ENCODE data around the gene WDR87. TPM values are rescaled to one million over a fixed set of nuclear protein-coding genes. Genes with fewer than 3 reads are reported as not detected.

The WDR87 gene
- polyA plus RNA-seq (2013, experiment 1 of 2; ENCODE audit: insufficient read length) = 0.01 TPM
- polyA plus RNA-seq (2013, experiment 2 of 2; ENCODE audit: insufficient read length) = not detected

- peak; percentile 15 for DNase-seq
Measured at GRCh38 chr19:37905946-37906868, at the start of gene WDR87. WDR87 (minus strand) TSS chr19:37906594; CDS start chr19:37898239, 8,355 bp downstream.

GRCh38 chr19:37955986-37956385 is 49.6 kb upstream of the WDR87 start:
- no peak for DNase-seq

DNA sequence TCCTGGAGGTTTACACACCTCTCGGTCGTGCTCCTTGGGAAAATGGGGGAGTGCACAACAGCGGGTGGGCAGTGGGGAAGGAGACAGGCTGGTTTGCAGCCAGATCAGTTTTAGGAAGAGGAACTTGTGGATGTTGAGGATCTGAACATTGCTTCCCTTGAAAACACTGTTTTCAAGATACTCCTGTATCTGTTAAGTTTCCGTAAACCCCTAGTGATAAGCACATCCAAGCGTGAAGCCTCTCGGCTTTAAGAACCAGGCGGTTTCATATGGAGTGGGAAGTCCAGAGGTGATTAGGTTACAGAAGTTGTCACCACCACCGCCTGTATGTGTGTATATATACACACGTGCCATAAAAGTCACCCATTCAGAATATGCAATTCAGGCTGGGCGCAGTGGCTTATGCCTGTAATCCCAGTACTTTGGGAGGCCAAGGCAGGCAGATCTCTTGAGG is 48.1 kb upstream of the WDR87 start:
- DNase-seq = no peak

DNA sequence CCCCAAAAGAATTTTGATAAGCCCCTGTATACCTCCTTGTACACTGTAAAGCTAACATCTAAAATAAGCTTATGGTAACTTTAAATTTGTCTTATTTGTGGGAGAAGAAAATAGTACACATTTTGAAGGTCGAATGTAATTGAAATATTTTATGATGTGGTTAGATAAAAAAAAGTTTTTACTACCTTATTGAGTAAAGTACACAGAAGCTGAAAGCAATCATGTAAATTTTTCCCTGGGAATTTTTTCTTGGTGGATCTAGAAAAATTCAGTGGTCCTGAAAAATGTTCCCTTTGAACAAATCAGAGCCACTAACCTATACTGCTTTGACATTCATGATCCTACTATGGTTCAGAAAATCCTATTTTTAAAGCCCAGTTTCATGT is 47.5 kb upstream of the WDR87 start:
- no peak for DNase-seq

DNA sequence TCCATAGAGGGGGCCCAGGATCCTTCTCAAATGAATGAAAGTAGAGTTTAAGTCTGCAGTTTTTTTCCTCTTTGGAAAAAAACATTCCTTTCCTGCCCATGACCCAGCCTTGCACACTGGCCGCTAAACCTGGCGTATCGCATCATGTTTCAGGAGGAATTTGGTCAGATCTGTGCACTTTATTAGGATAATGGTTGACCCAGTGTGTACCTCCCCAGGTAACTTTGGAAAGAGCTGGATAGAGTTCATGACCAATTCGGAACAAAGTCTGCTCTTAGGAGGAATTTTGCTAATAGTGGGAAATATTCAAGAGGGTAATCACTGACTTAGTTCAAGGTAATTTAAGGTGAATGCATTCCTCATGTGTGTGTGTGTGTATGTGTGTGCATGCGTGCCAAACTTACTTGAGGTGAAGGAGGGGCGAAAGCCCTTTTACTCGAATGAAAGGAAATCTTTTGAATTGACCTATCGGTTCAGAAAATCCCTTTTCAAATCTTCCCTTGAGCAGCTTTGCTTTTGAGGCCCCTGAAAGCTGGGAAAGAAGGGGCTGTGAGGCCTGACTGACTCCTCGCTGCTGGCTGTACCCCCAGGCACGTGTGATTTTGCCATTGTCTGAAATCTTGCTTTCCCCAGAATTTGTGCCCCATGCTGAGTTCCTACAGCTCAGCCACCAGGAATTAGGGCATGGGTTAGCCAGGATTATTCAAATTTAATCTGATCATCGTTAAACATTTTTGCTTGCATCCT is 47.0 kb upstream of the WDR87 start:
- DNase-seq = peak; percentile 72

GRCh38 chr19:37951816-37952210 is 45.4 kb upstream of the WDR87 start:
- no peak for DNase-seq

DNA sequence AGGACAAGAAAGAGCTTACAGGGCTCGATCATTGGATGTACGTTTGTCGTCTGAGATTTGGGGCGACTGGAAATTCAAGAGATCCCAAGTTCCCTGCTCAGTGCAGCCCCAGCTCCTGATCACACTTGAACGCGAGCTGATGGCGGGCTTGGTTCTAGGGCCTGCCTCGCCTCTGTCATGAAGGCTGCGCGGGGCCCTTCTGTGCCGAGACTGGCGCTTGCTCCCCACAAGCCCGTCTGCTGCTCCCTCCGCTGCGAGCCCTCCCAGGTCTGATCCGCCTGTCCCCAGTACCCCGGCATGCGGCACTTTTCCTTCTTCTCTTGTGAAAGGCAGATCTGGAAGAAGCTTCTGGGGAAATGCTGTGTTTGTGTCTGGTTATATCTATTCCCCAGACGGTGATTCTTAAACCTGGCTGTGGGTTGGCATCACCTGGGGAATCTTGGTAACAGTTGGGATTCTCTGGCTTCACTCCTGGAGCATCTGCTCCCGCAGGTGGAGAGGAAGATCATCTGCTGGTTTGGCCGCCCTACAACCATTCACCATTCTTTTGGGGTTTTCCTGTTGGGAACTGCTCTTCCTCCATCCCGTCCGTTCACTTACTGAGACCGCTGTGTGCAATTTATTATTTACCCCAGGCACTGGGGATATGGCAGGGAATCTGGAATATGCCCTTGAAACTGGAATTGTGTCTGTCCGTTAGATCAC is 44.2 kb upstream of the WDR87 start:
- no peak for DNase-seq

DNA sequence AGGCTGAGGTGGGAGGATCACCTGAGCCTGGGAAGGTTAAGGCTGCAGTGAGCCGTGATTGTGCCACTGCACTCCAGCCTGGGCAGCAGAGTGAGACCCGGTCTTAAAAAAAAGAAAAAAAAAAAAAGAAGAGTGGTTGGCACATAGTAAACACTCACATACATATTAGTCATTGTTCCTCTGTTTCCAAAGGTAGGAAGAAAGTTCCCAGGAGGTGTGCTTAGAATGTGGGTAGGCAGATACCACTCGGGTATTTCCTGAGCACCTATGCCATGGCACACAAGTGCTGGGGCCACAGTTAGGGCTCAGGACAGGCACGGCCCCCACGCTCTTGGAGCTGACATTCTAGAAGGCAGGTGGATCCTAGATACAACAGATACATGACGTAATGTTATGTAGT is 42.0 kb upstream of the WDR87 start:
- no peak for DNase-seq

DNA sequence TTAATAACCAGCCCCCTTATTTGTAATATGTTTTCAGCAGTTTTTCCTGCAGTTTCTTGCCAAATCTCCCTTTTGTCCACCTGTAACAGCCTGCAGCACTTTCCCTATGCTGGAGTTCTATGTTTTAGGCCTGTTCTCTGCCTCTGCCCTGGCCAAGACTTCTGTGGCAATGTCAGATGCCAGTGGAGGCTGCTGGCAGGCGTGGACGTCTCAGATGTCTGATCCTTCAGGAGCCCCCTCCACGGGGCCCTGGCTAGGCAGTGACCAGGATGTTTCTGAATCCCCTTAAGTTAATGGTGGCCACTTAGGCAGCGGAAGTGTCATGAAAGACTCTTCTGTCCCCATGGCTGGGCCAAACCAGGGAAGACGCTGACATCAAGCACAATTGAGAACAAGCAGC is 41.4 kb upstream of the WDR87 start:
- no peak for DNase-seq

- no peak for DNase-seq
Measured at GRCh38 chr19:37946132-37946531, 39.7 kb upstream of the WDR87 start.

GRCh38 chr19:37943480-37943879 is 37.1 kb upstream of the WDR87 start:
- DNase-seq = no peak

DNA sequence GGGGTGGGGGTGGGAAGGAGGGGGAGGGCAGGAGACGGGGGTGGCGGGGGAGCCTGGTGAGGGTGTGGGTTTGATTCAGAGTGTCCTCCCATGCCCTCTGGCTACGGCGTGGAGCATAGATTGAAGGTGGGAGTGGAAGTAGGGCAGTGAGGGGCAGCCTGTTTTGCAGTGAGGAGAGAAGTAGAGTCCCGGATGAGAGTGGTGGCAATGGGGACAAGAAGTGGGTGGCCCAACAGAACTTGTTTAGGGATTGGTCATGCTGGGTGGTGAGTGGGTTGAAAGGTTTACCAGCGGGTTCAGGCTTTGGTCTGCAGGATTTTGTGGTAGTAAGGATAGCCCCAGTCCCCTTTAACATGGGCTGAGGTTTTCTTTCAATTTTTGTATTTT is 36.1 kb upstream of the WDR87 start:
- DNase-seq = no peak

DNA sequence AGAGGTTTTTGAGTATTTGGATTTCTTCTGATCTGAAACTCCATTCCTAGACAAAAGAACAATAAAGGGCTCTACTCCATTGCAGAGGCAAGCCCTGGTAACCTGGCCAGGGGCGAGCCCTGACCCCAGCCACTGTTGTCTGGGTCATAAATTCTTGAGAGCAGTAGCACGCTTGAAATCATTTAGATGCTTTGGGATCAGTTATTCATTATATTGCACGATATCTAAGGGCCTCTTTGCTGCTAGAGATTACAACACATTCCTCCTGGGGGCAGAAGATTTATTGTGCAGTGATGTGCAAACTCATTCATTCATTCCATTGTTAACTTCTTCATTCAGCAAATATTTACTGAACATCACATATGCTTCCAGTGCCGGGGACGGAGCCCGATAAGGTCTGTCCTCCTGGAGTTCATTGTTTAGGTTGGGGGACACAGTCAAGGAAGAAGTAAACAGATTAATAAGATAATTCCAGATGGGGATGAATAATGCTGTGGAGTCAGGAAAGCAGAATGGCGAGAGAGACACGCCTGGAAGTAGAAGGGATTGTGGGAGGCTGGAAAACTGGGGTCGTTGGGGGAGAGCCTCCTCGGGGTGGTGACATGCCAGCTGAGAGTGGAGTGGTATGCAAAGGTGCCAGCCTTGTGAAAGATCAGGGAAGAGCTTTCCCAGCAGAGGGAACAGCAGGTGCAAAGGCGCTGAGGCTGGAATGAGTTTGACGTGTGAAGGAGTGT is 35.6 kb upstream of the WDR87 start:
- DNase-seq = no peak

DNA sequence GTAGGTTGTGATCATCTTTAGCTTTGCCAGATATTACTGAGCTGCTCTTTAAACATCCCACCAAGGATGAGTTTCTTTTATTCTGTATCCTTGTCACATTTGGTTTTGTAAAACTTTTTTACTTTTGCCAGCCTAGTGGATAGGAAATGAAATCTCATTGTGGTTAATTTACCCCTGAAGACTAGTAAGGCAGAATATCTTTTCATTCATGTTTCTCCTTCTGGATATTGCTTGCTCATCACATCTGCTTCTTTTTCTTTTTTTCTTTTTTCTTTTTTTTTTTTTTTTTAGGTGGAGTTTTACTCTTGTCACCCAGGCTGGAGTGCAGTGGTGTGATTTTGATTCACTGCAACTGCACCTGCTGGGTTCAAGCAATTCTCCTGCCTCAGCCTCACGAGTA is 32.0 kb upstream of the WDR87 start:
- no peak for DNase-seq

- no peak for DNase-seq
Measured at GRCh38 chr19:37936886-37937285, 30.5 kb upstream of the WDR87 start.

GRCh38 chr19:37936166-37936565 is 29.8 kb upstream of the WDR87 start:
- DNase-seq = no peak

- no peak for DNase-seq
Measured at GRCh38 chr19:37935341-37935740, 28.9 kb upstream of the WDR87 start.

- DNase-seq = peak; percentile 82
Measured at GRCh38 chr19:37933937-37934358, 27.6 kb upstream of the WDR87 start.

DNA sequence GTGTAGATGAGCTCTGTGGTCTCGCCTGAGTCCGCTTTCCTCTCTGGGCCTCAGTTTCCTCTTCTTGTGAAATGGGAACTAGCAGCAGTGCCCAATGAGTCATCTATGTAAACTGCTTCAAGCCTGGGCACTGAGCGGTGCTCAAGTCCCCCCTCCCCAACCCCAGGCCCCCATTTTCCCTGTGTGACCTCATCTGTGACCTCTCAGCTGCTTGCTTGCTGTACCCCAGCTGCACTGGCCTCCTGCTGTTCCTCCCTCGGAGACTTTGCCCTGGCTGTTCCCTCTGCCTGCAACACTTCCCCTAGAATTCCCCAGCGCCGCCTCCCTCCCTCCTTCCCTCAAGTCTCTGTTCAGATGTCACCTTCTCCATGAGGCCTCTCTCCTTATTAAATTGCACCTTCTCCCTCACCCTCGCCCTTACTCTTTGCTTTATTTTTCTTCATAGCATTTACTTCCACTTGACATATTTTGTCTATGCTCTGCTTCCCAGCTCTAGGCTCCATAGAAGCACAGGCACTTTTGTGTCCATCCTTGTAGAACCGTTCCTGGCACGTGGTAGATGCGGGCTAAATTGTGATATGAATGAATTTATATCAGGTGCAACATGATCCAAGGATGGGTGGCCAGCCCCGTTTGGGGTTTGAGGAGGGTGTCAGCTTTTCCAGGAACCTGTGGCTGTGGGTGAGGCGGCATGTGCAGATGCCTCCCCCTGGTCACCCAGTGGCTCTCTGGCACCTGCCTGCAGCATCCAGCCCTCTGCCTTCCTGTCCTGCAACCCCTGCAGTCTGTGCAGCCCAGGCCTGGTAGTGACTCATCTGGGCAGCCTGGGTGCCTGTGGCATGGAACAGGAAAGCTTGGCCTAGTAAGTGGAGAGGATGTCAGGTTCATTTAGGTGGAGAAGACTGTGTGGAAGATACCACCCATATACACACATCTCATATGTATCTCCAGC is 26.9 kb upstream of the WDR87 start:
- DNase-seq = peak; percentile 68

DNA sequence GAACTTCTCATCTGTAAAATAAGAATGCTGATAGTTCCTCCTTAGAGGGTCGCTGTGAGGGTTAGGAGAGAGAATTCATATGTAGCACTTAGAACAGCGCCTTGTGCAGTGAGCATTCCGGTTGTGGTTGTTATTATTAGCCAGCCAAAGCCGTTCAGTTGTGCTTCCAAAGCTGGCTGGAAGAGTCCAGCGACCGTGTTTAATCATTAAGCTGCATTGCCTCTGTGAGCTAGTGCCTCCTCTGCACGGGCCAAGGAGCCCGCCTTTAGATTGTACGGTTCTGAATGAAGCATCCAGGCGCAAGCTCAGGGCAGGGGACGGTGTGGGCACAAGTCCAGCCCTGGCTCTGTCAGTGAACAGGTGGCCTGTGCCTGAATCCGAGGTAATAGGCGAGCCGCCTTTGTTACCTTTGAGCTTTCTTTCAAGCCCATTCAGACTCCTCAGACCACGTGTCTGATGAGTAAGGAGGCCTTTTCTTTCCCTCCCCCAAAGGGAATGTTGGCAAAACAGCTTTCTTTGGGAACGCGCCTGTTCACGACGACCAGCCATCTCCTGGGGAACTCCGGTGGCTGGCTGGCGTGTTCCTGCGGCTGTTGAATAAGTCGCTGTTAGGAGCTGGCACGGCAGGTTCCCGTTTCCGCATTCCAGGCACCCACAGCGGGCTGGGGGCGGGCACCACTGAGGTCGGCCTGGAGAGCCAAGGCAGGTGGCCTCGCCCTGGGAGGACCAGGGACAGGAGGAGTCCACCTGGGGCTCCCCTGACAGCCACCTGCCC is 25.7 kb upstream of the WDR87 start:
- DNase-seq = peak; percentile 82

Data from fibroblast of skin of back (primary cell).